ENCODE measurements around the gene IGF1R.

IGF1R gene

DNA sequence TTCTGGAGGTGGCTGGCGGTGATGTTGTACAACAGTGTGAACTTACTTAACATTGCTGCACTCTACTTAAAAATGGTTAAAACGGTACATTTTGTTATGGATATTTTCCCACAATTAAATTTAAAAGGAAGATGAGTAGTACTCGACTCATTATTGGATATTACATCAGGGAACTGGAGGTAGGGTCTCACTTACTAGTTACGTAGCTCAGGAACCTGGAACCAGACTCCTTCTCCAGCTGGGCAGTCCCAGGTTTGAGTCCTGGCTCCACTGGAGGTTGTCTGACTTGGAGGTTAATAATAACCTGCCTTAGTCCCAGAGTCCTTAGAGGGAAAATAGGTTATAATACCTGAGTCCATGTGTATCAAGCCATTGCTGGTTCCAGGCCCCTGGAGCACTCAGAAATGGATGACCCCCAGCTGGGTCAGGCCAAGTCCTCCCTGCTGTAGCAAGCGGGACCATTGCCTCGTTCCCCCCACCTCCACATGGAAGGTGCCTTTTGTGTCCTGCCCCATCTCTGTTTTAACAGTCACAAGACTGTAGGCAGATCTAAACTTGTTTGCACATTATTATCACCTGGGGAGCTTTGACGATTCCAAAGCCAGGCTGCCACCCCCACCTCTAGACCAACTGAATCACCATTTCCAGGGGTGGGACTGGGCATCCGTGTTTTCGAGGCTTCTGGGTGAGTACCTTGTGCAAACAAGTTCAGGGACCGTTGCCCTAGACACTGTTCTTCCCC is 126.6 kb downstream of the IGF1R start:
- Histone ChIP-seq H3K27ac (peak overlapping the region; percentile 35), H3K36me3 (no peaks in the 10 kb centered on the region), H3K4me3 (ENCODE audit: low read depth in 1 of 2, low read length in 1 of 2) (no peak overlapping the region), H3K4me1 (ENCODE audit: control insufficient read depth in 1 of 2, insufficient read depth in 1 of 2, low read depth in 1 of 2, low read length in 1 of 2) (peaks cover 51 to 58% of the 10 kb centered on the region in 2 experiments), H3K9me3 (no peaks in the 10 kb centered on the region), H3K27me3 (no peaks in the 10 kb centered on the region)
- TF ChIP-seq, protein P1, sequence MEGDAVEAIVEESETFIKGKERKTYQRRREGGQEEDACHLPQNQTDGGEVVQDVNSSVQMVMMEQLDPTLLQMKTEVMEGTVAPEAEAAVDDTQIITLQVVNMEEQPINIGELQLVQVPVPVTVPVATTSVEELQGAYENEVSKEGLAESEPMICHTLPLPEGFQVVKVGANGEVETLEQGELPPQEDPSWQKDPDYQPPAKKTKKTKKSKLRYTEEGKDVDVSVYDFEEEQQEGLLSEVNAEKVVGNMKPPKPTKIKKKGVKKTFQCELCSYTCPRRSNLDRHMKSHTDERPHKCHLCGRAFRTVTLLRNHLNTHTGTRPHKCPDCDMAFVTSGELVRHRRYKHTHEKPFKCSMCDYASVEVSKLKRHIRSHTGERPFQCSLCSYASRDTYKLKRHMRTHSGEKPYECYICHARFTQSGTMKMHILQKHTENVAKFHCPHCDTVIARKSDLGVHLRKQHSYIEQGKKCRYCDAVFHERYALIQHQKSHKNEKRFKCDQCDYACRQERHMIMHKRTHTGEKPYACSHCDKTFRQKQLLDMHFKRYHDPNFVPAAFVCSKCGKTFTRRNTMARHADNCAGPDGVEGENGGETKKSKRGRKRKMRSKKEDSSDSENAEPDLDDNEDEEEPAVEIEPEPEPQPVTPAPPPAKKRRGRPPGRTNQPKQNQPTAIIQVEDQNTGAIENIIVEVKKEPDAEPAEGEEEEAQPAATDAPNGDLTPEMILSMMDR (IDR thresholded peaks at IDR 0.05), result no peak

DNA sequence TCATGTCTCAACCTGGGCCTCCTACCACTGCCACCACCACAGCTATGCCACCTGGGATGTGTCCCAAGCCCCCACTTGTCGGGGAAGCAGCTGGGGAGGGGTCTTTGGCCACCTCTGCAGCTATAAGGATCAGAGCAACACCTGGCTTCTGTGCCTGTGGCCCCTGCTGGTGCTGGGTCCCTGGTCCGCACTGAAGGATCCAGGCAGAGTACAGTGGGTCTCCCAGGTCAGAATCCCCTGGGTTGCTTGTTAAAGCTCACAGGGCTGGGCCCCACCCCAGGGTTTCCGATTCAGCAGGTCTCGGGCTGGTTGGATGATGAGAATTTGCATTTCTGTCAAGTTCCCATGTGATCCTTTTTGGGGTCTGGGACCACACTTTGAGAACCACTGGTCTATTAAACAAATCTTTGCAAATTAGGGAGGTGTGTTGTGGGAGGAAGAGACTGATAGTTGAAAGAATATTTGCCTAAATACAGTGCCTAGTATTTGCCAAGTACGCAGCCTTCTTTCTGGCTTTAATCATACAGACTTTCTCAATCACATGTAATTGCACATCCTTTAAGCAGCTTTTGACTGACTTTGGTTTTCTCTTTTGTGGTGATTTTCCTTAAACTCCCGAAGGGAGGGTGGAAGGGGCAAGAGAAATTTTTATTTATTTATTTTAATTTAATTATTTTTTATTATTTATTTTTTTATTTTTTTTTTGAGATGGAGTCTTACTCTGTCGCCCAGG is 127.3 kb downstream of the IGF1R start:
- Histone ChIP-seq H3K27ac (peak overlapping the region; percentile 35), H3K4me1 (ENCODE audit: control insufficient read depth in 1 of 2, insufficient read depth in 1 of 2, low read depth in 1 of 2, low read length in 1 of 2) (peaks cover 51 to 62% of the 10 kb centered on the region in 2 experiments), H3K36me3 (no peaks in the 10 kb centered on the region), H3K9me3 (no peaks in the 10 kb centered on the region), H3K27me3 (no peaks in the 10 kb centered on the region), H3K4me3 (ENCODE audit: low read depth in 1 of 2, low read length in 1 of 2) (no peak overlapping the region)
- TF ChIP-seq, protein P1 (IDR thresholded peaks at IDR 0.05), result no peak

DNA sequence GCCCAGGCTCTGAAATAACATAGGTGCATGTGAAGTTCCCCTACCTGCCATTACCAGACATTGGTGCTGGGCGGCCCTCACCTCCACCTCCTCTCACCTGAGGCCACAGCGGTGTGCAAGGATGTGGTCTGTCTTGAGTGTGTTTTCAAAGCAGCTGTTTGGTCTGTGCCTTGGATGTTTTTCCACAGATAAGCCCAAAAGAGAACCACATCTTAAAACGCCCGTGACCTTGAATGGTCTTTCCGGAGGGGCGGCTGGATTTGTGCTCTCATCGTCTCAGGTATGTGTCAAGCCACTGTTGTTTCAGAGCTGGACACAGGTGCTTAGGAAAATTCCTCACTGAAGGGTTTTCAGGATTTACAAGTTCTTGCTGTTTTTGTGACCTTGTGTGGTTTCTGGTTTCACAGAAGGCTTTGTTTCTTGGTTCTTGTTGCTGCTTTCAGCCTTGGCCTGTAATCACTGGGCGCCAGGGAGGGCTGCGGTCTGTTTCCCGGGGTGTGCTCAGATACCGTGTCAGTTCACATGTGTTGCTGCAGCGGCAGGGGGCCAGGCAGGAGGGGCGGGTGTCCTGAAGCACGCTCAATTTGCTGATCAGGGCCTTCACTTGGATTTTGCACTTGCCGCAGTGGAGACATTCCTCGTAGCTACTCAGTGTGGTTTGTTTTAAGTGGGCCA is 128.4 kb downstream of the IGF1R start:
- peak overlapping the region; percentile 15 for H3K27ac ChIP-seq
- no peaks in the 10 kb centered on the region for H3K36me3 ChIP-seq
- H3K4me3 ChIP-seq (ENCODE audit: low read depth in 1 of 2, low read length in 1 of 2), result no peak overlapping the region
- H3K4me1 ChIP-seq (ENCODE audit: control insufficient read depth in 1 of 2, insufficient read depth in 1 of 2, low read depth in 1 of 2, low read length in 1 of 2), result peaks cover 51 to 62% of the 10 kb centered on the region in 2 experiments
- TF ChIP-seq, protein P1 (IDR thresholded peaks at IDR 0.05), result no peak
- H3K9me3 ChIP-seq, result no peaks in the 10 kb centered on the region
- H3K27me3 ChIP-seq, result no peaks in the 10 kb centered on the region

DNA sequence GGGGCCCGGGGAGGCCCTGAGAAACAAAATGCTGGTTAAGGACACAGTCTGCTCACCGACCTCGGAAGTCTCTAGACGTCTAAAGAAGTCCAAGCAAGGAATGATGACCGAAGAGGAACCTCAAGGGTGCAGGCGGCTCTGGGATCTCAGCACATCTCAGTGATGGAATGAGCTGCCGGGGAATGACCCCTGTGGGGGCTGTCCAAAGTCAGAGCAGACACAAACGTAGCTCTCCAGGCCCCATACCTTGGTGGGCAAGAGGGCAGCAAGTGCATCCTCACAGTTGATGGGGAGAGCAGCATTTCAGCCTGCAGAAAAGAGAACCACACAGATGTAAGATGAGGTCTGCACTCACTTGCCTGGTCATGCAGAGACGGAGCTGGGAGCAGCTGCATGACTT is 129.1 kb downstream of the IGF1R start:
- Histone ChIP-seq H3K36me3 (no peaks in the 10 kb centered on the region), H3K9me3 (no peaks in the 10 kb centered on the region), H3K27ac (peak overlapping the region; percentile 15), H3K4me1 (ENCODE audit: control insufficient read depth in 1 of 2, insufficient read depth in 1 of 2, low read depth in 1 of 2, low read length in 1 of 2) (peaks cover 51 to 62% of the 10 kb centered on the region in 2 experiments), H3K27me3 (no peaks in the 10 kb centered on the region), H3K4me3 (ENCODE audit: low read depth in 1 of 2, low read length in 1 of 2) (no peak overlapping the region)
- TF ChIP-seq, protein P1 (IDR thresholded peaks at IDR 0.05), result no peak

DNA sequence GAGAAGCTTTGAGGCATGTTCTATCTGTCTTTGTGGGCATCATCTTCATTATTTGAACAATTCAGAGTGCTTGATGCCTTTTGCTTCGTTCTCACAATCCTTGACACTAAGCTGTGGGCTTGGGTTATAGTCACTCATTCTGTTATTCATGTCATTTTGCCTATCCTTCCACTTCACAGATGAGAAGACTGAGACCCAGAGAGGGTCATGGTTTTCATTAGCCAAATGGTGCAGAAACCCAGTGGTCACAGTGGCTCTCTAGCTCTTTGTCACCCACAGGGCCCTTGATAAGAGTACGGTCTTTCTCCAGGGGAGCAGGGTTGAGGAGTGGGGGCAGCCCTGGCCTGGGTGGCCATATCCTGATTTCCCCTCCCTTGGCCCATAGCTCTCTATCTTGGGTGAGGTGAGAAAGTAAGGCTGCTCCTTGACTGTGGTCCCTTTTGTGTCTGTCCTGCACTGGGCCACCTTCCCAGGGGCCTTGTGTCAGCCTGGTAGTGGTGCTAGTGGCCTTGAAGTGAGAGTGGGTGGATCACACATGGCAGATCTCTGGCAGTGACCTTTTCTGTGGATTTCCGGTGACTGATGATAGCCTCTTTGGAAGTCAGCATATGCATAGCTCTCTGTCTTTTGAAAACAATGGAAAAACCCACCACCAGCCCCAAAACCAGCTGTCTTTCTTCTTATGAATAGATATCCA is 130.1 kb downstream of the IGF1R start:
- no peak overlapping the region for H3K4me3 ChIP-seq (ENCODE audit: low read depth in 1 of 2, low read length in 1 of 2)
- H3K4me1 ChIP-seq (ENCODE audit: control insufficient read depth in 1 of 2, insufficient read depth in 1 of 2, low read depth in 1 of 2, low read length in 1 of 2), result peaks cover 58 to 66% of the 10 kb centered on the region in 2 experiments
- H3K36me3 ChIP-seq, result no peaks in the 10 kb centered on the region
- TF ChIP-seq, protein P1 (IDR thresholded peaks at IDR 0.05), result no peak
- H3K27me3 ChIP-seq, result no peaks in the 10 kb centered on the region
- H3K9me3 ChIP-seq, result no peaks in the 10 kb centered on the region
- H3K27ac ChIP-seq, result no peak overlapping the region

All from neutrophil (primary cell).